ENCODE results near the gene C1orf94.
"Not testable (repeated sequence)": the region's sequence is repeated elsewhere in the genome, so short reads cannot be mapped to it uniquely, and the experiment has no call there.

The C1orf94 gene

GRCh38 chr1:34164771-34165391 is 11.8 kb upstream of the C1orf94 start, which contains the start of gene CSMD2:
TSS of gene CSMD2 (minus strand) at chr1:34165230. CDS start at chr1:34165097, 133 bp downstream.
- no peak for DNase-seq (ENCODE audit: low read depth)

GRCh38 chr1:34165422-34165921 is 11.2 kb upstream of the C1orf94 start:
- DNase-seq (ENCODE audit: low read depth): no peak

- DNase-seq (ENCODE audit: low read depth): no peak
Observed at GRCh38 chr1:34166191-34166624, 10.5 kb upstream of the C1orf94 start.

GRCh38 chr1:34166625-34167361 is 9.9 kb upstream of the C1orf94 start:
- DNase-seq (ENCODE audit: low read depth): no peak

DNA sequence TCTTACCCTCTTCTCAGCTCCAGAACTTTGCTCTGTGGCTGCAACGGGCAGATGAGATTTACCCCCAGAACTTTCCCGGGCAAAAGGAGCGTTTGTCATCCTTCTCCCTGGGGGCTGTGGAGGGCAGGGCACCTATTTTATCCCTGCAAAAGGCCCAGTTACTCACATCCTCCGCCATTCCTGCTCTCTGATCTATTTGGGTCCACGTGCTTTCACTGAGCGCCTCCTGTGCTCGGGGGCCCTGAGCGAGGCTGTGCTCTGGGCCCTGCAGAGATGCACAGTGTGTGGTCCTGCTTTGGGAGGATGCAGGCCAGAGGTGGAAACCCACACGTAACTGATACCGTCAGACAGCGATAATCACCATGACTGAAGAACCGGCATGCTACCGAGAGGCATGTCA is 9.3 kb upstream of the C1orf94 start:
- DNase-seq (ENCODE audit: low read depth): no peak

GRCh38 chr1:34175744-34176143 is 963 bp upstream of the C1orf94 start:
- no peak for DNase-seq (ENCODE audit: low read depth)

DNA sequence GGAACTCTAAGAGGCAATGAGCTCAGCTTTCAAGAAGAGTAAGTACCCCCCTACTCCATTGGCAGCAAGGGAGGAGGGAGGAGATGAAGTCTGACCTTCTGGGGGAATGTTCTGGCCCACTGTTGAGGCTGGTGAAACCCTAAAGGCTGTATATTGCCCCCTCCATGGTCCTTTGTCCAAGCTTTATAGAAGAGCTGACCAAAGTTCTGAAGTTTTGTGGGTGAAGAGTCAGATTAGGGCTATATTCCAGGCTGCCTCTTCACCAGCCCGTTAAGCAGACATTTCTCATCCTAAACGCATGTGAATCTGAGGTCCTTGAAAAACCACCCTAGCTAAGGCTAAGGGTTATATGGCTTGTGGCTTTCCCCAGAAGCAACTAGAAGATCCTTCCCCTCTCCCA is 1.4 kb downstream of the C1orf94 start:
- no peak for DNase-seq (ENCODE audit: low read depth)

- DNase-seq (ENCODE audit: low read depth): not testable (repeated sequence)
Observed at GRCh38 chr1:34183381-34183780, 6.7 kb downstream of the C1orf94 start.

DNA sequence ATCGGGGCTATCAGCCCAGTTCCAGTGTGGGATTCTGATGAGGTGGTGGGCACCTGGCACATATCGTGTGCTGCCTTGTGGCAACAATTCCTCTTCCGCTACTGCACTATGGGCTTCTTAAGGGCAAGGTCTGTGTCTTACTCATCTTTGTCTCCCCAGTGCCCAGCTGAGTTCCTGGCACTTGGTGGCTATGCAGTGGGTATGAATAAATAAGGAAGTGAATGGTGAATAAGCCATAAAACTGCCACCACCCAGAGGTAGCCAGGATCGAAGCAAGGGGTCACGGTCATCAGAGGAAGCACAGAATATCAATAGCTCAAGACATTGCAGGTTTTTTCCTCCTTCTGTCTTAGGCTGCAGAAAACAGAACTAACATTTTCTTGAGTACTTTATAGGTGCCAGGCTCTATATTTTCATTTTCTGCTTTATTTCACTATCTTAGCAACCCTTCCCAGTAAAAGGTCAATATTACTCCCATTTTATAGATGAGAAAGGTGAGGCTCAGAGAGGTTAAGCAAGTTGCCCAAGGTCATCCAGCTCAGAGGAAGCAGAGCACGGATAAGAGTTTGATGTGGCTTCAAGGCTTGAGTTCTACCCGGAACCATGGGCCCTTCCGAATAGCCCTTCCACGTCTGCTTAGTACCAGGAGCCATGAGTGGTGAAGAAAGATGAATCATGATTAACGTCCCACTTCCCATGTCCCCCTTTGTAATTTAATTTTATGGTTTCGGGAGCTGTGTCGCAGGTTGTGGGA is 10.2 kb downstream of the C1orf94 start:
- DNase-seq (ENCODE audit: low read depth): no peak

DNA sequence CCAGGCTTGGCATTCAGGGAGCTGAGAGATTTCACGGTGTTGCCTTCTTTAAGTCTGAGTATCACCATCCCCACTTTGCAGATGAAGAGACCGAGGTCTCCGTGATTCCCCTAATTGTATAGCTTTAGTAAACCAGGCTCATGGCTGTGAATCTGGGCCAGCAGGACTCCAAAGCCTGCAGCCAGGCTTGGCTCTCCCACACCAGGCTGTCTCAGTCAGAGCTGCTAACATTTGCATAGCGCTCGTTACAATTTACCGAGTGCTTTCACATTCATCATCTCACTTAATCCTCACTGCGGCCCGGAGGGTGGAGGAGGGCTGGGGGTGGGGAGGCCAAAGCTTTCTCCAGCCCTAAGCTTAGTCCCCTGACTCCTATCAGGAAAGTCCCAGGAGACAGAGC is 11.7 kb downstream of the C1orf94 start:
- no peak for DNase-seq (ENCODE audit: low read depth)

GRCh38 chr1:34188985-34189384 is 12.3 kb downstream of the C1orf94 start:
- no peak for DNase-seq (ENCODE audit: low read depth)

- no peak for DNase-seq (ENCODE audit: low read depth)
Observed at GRCh38 chr1:34190692-34191091, 14.0 kb downstream of the C1orf94 start.

DNA sequence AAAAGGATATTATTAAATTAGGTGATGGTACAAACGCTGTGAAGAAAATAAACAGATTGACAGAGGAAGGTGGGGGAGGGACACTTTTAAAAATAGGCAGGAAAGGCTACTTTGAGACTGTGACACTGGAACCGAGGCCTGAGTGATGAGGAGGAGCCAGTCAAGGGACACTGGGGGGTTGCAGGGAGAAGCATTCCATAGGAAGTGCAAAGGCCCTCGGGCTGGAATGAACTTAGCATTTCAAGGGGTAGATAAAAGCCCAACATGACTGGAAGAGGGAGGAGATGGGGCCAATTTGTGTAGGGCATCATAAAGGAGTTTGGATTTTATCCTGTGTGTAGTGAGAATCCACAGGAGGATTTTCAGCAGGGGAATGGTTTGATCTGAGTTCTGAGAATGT is 15.9 kb downstream of the C1orf94 start:
- DNase-seq (ENCODE audit: low read depth): no peak

DNA sequence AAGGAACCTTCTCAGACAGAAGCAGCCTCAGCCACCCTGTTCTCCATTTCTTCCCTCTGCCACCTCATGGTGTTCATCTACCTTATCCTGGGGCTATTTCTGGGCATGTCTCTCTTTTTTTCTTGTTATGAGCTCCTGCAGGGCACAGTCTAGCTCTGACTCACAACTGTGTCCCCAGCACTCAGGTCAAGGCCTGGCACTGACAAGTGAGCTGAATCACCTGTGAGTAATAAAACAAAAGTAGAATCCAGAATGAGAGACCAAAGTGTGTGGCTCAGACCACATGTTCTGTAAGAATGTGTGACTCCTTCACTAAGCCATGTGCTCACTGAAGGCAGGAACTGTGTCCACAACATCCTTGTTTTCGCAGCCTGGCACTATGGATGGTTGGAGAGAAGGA is 23.2 kb downstream of the C1orf94 start:
- DNase-seq (ENCODE audit: low read depth): no peak

DNA sequence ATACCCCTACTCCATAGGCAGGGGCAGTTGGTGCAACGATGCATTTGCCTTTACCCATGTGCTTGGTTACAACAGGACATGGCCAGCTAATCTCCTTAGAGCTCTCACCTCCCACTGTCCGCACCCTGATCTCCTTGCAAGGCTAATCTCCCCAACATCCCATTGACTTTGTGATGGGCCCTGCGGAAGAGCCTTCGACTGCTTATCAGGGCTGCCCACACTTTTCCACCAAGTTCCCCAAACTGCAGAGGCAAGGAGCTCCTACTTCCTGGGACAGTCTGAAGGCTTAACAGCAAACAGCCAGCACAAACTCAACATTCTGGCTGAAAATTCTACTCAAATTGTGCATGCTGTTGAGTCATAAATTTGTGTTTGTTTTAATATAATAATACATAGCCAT is 36.0 kb downstream of the C1orf94 start:
- DNase-seq (ENCODE audit: low read depth): no peak

DNA sequence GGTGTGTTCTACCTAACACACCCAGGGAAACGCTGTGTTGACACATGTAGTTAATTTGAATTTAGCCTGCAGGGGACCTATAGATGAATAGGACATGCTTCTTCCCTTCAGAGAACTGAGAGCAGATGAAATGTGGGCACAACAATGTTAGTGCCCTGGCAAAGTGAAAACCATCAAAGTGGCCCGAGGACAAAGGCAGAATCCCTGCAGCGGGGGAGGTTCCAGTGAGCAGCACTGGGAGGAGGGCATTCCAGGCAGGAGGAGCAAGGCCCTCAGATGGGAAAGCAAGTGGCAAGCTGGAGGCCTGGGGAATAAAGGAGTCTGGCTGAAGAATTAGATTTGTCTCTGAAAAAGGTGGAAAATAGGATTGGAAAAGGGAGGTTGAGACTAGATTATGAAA is 37.2 kb downstream of the C1orf94 start:
- no peak for DNase-seq (ENCODE audit: low read depth)

GRCh38 chr1:34231441-34231840 is 54.7 kb downstream of the C1orf94 start:
- DNase-seq (ENCODE audit: low read depth): no peak

DNA sequence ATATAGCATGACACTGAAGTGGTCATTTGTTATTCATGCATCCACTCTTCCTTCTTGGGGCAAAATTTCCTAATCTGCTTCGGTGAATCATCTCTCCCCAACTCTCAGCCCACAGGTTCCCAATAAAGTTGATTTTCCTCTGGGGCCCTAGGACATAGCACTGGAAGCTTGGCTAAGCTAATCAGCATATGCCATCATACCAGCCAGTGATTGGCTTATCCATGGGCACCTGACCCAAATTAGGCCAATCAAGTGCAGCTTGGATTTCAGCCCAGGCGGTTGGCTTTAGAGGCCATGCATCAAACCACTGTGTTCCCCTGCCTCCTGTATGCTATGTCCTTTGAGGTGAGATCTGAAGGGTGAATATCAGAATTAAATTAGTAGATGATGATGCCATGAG is 58.9 kb downstream of the C1orf94 start:
- DNase-seq (ENCODE audit: low read depth): no peak

- DNase-seq (ENCODE audit: low read depth): no peak
Observed at GRCh38 chr1:34236089-34236488, 59.4 kb downstream of the C1orf94 start.

DNA sequence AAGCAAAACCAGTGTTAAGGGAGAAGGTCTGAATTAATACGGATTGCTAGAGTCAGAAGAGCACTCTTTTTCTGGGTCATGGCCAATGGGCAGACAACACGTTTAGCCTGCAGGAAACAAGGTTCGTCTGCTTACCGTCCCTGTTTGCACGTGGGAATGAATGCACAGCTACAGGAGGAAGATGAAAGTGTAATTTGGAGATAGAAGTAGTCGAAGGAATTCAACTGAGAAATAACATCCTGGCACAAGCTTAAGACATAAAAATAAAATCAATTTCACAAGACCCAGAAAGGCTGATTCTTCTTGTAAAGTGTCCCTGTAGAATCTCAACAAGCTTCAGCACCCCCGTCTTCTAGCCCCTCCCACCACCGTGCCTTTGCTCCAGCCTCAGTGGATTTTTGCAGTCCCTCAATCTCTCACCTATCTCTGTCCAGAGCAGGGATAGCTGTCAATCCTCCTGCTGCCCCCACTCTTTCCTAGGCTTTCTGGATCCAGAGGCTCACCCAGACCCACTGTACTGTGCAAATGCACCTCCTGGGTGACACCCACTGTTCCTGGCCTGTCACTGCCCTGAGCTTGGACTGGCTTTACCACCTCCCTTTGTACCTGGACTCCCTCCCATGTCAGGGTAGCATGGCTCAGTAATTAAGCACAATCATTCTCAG is 60.6 kb downstream of the C1orf94 start:
- DNase-seq (ENCODE audit: low read depth): no peak

- DNase-seq (ENCODE audit: low read depth): no peak
Observed at GRCh38 chr1:34245967-34246366, 69.3 kb downstream of the C1orf94 start.

- DNase-seq (ENCODE audit: low read depth): no peak
Observed at GRCh38 chr1:34250342-34250741, 73.6 kb downstream of the C1orf94 start.

All from activated T-helper 1 cell treated with Interleukin-2 at 50 U/mL for 16 hours (primary cell).